Endothelial cell of umbilical vein (primary cell): Measurements from ENCODE around the gene COA4.

Experiments
- CTCF ChIP-seq, 2 donors: IDR thresholded peaks; 1 replicate in 1 of 2; 2 replicates in 1 of 2; pipeline ENCODE4 v1.5.1; 2011; ENCODE audit warnings: low read length in 2 of 2, mild to moderate bottlenecking in 2 of 2, moderate library complexity in 2 of 2, control low read depth in 1 of 2, inconsistent platforms in 1 of 2, low read depth in 1 of 2; ENCODE audit not compliant: insufficient read depth in 1 of 2; ENCODE audit errors: extremely low read depth in 1 of 2
- FOS ChIP-seq: IDR thresholded peaks from 2 replicates; pipeline ENCODE4 v1.6.1; 2011; ENCODE audit warnings: mild to moderate bottlenecking, low read length, moderate library complexity, borderline replicate concordance; ENCODE audit not compliant: insufficient read depth
- JUN ChIP-seq: IDR thresholded peaks from 2 replicates; pipeline ENCODE4 v1.6.1; 2011; ENCODE audit warnings: borderline replicate concordance, low read depth; ENCODE audit not compliant: insufficient read length, insufficient read depth
- MAX ChIP-seq: IDR thresholded peaks from 2 replicates; pipeline ENCODE4 v1.6.1; 2011; ENCODE audit not compliant: insufficient read depth, insufficient read length
- POLR2A ChIP-seq: IDR thresholded peaks from 2 replicates; pipeline ENCODE4 v1.6.1; 2012; ENCODE audit warnings: low read depth, mild to moderate bottlenecking, control low read depth, low read length
- POLR2AphosphoS5 ChIP-seq: IDR thresholded peaks from 2 replicates; pipeline ENCODE4 v1.6.1; 2012; ENCODE audit warnings: low read depth, mild to moderate bottlenecking, control low read depth, low read length, moderate library complexity; ENCODE audit not compliant: insufficient read depth

DNA sequence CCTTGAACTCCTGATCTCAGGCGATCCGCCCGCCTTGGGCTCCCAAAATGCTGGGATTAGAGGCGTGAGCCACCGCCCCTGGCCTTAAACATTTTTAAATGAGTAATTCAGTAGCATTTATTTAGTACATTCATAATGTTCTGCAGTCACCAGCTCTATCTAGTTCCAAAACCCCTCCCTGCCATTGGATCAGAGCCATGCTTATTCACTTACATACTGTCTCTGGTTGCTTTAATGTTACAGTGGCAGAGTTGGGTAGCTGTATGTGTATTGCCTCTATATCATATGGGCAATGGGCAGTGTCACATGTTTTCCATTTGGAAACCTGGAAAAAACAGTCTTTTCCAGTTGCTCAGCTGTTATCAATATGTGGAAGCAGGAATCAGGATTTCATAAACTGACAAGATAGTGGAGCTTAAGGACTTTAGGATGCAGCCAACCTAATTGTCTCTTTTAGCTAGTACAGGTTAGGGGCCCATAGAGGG, 10.5 kb downstream of the COA4 start:
- TF ChIP-seq POLR2A (no peak), MAX (no peak), CTCF (IDR thresholded peaks at IDR 0.05; ENCODE audit: extremely low read depth in 1 of 2, insufficient read depth in 1 of 2, low read depth in 1 of 2, low read length in 2 of 2) (no peak), JUN (no peak), FOS (no peak), POLR2AphosphoS5 (no peak)
